ENCODE data around the gene PRDM16. TPM values are rescaled to one million over a fixed set of nuclear protein-coding genes. Genes with fewer than 3 reads are reported as not detected.

Gene PRDM16
- total and polyA plus RNA-seq, 4 donors, result 0.05 to 0.67 (median 0.19) TPM

DNA sequence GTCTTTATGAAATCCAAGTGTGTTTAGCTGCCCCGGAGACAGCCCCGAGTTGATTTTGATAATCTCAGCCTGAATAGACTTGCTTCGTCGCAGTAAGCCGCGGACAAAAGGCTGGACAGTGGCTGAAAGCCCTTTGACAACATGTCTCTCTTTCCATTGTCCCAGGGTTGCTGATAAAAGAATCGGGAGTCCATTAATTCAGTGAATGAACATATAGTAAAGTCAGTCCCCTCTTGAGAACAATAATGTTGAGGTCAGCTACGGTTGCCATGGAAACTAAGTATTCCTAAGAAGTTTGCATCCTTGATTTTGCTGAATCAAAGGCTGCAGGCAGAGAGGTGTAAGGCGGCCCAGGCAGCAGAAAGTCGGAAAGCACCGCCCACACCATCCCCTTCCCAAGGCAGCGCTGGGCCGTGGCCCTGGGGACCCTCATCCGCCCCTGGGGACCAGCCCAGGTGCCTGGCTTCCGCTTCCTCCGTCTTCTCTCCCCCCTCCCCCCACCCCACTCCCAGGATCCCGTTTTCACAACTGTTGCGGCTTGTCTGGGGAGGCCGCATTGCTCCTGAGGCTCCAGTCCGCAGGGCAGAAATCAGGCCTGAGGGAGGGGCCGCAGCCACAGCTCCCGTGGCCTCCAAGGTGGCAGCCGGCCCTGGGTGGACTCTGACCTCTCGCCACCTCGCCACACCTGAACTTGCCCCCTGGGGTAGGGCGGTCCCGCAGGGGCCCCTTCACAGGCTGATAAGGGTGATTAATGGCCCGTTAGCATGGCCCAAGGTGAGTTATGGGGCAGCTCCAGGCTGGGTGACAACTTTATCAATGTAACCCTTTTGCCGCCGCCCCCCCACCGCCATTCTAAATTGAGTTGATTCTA lies 180.9 kb downstream of the PRDM16 start:
- Histone ChIP-seq H3K36me3 (ENCODE audit: control insufficient read depth in 4 of 4, insufficient read depth in 3 of 4, low read depth in 1 of 4, low read length in 3 of 4) (no peaks in the 10 kb centered on the region), H3K27me3 (ENCODE audit: control insufficient read depth in 4 of 4, insufficient read depth in 4 of 4, low read length in 3 of 4) (peaks cover 0 to 15% (median 2%) of the 10 kb centered on the region in 4 donors), H3K9me3 (ENCODE audit: control insufficient read depth in 4 of 4, low read length in 3 of 4) (no peaks in the 10 kb centered on the region), H3K9ac (ENCODE audit: low read depth in 1 of 2, low read length in 2 of 2) (no peak overlapping the region), H3K4me1 (ENCODE audit: control insufficient read depth in 4 of 4, insufficient read depth in 4 of 4, low read length in 3 of 4) (peaks cover 0 to 2% (median under 1%) of the 10 kb centered on the region in 4 donors), H3K4me3 (ENCODE audit: low read depth in 1 of 3, low read length in 3 of 3) (no peak overlapping the region), H3K27ac (ENCODE audit: low read depth in 1 of 2, low read length in 2 of 2) (no peak overlapping the region)
- TF ChIP-seq HNF4G (IDR thresholded peaks at IDR 0.05) (no peak), HNF4A (conservative IDR thresholded peaks at IDR 0.05) (no peak), JUND (IDR thresholded peaks at IDR 0.05) (no peak)
- TF ChIP-seq, protein P1, sequence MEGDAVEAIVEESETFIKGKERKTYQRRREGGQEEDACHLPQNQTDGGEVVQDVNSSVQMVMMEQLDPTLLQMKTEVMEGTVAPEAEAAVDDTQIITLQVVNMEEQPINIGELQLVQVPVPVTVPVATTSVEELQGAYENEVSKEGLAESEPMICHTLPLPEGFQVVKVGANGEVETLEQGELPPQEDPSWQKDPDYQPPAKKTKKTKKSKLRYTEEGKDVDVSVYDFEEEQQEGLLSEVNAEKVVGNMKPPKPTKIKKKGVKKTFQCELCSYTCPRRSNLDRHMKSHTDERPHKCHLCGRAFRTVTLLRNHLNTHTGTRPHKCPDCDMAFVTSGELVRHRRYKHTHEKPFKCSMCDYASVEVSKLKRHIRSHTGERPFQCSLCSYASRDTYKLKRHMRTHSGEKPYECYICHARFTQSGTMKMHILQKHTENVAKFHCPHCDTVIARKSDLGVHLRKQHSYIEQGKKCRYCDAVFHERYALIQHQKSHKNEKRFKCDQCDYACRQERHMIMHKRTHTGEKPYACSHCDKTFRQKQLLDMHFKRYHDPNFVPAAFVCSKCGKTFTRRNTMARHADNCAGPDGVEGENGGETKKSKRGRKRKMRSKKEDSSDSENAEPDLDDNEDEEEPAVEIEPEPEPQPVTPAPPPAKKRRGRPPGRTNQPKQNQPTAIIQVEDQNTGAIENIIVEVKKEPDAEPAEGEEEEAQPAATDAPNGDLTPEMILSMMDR (IDR thresholded peaks at IDR 0.05; ENCODE audit: low read depth, low read length, missing input control), result no peak
- no peak for DNase-seq (ENCODE audit: low spot score)
- 51% methylated on average over 31 of the region's 31 CpGs for whole genome bisulfite sequencing

DNA sequence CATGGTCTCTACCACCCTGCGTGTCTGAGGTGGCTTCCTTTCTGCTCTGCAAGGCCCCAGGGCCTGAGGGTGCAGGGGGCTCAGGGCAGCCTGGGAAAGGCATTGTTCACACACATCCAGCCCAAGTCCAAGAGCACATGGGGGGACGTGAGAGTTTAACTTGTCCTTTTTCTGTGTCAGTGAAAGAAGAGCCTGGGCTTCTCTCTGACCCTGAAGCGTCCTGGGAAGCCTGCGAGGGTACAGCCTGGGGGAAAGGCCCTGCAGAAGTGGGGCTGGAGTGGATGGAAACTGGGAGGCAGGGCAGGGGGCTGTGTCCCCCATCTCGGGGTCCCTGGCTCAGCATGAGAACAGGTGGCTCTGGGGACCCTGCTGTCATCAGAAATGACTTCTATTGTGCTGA lies 181.6 kb downstream of the PRDM16 start:
- Histone ChIP-seq H3K4me3 (ENCODE audit: low read depth in 1 of 3, low read length in 3 of 3) (no peak overlapping the region), H3K9me3 (ENCODE audit: control insufficient read depth in 4 of 4, low read length in 3 of 4) (no peaks in the 10 kb centered on the region), H3K36me3 (ENCODE audit: control insufficient read depth in 4 of 4, insufficient read depth in 3 of 4, low read depth in 1 of 4, low read length in 3 of 4) (no peaks in the 10 kb centered on the region), H3K27me3 (ENCODE audit: control insufficient read depth in 4 of 4, insufficient read depth in 4 of 4, low read length in 3 of 4) (peaks cover 0 to 15% (median 2%) of the 10 kb centered on the region in 4 donors), H3K27ac (ENCODE audit: low read depth in 1 of 2, low read length in 2 of 2) (no peak overlapping the region), H3K9ac (ENCODE audit: low read depth in 1 of 2, low read length in 2 of 2) (no peak overlapping the region), H3K4me1 (ENCODE audit: control insufficient read depth in 4 of 4, insufficient read depth in 4 of 4, low read length in 3 of 4) (peaks cover 0 to 2% (median under 1%) of the 10 kb centered on the region in 4 donors)
- no peak for DNase-seq (ENCODE audit: low spot score)
- TF ChIP-seq, protein P2, sequence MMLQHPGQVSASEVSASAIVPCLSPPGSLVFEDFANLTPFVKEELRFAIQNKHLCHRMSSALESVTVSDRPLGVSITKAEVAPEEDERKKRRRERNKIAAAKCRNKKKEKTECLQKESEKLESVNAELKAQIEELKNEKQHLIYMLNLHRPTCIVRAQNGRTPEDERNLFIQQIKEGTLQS (IDR thresholded peaks at IDR 0.05), result no peak
- TF ChIP-seq NR2F2 (IDR thresholded peaks at IDR 0.05), result no peak
- no peak for TF ChIP-seq GABPA (IDR thresholded peaks at IDR 0.05 in 1 of 2, conservative IDR thresholded peaks at IDR 0.05 in 1 of 2)
- no peak for TF ChIP-seq YY1 (IDR thresholded peaks at IDR 0.05)
- TF ChIP-seq RAD21 (IDR thresholded peaks at IDR 0.05), result no peak
- no peak for TF ChIP-seq TAF1 (conservative IDR thresholded peaks at IDR 0.05)
- TF ChIP-seq, protein P3, sequence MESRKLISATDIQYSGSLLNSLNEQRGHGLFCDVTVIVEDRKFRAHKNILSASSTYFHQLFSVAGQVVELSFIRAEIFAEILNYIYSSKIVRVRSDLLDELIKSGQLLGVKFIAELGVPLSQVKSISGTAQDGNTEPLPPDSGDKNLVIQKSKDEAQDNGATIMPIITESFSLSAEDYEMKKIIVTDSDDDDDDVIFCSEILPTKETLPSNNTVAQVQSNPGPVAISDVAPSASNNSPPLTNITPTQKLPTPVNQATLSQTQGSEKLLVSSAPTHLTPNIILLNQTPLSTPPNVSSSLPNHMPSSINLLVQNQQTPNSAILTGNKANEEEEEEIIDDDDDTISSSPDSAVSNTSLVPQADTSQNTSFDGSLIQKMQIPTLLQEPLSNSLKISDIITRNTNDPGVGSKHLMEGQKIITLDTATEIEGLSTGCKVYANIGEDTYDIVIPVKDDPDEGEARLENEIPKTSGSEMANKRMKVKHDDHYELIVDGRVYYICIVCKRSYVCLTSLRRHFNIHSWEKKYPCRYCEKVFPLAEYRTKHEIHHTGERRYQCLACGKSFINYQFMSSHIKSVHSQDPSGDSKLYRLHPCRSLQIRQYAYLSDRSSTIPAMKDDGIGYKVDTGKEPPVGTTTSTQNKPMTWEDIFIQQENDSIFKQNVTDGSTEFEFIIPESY (IDR thresholded peaks at IDR 0.05), result no peak
- TF ChIP-seq, protein P1 (IDR thresholded peaks at IDR 0.05; ENCODE audit: low read depth, low read length, missing input control), result no peak
- no peak for TF ChIP-seq FOXA2 (IDR thresholded peaks at IDR 0.05)
- TF ChIP-seq, protein P4, sequence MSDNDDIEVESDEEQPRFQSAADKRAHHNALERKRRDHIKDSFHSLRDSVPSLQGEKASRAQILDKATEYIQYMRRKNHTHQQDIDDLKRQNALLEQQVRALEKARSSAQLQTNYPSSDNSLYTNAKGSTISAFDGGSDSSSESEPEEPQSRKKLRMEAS (IDR thresholded peaks at IDR 0.05), result no peak
- TF ChIP-seq SP1 (IDR thresholded peaks at IDR 0.05), result no peak
- no peak for TF ChIP-seq JUND (IDR thresholded peaks at IDR 0.05)
- no peak for TF ChIP-seq FOXA1 (IDR thresholded peaks at IDR 0.05)
- TF ChIP-seq HNF4A (conservative IDR thresholded peaks at IDR 0.05), result no peak
- no peak for TF ChIP-seq HNF4G (IDR thresholded peaks at IDR 0.05)
- TF ChIP-seq, protein P5, sequence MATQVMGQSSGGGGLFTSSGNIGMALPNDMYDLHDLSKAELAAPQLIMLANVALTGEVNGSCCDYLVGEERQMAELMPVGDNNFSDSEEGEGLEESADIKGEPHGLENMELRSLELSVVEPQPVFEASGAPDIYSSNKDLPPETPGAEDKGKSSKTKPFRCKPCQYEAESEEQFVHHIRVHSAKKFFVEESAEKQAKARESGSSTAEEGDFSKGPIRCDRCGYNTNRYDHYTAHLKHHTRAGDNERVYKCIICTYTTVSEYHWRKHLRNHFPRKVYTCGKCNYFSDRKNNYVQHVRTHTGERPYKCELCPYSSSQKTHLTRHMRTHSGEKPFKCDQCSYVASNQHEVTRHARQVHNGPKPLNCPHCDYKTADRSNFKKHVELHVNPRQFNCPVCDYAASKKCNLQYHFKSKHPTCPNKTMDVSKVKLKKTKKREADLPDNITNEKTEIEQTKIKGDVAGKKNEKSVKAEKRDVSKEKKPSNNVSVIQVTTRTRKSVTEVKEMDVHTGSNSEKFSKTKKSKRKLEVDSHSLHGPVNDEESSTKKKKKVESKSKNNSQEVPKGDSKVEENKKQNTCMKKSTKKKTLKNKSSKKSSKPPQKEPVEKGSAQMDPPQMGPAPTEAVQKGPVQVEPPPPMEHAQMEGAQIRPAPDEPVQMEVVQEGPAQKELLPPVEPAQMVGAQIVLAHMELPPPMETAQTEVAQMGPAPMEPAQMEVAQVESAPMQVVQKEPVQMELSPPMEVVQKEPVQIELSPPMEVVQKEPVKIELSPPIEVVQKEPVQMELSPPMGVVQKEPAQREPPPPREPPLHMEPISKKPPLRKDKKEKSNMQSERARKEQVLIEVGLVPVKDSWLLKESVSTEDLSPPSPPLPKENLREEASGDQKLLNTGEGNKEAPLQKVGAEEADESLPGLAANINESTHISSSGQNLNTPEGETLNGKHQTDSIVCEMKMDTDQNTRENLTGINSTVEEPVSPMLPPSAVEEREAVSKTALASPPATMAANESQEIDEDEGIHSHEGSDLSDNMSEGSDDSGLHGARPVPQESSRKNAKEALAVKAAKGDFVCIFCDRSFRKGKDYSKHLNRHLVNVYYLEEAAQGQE (IDR thresholded peaks at IDR 0.05), result no peak
- TF ChIP-seq EGR1 (IDR thresholded peaks at IDR 0.05; ENCODE audit: low read depth in 2 of 2), result no peak
- no peak for TF ChIP-seq RXRA (IDR thresholded peaks at IDR 0.05)
- 63% methylated on average over 5 of the region's 5 CpGs for WGBS
